Measurements from ENCODE around the gene SYT8. TPM values are rescaled to one million over a fixed set of nuclear protein-coding genes. Genes with fewer than 3 reads are reported as not detected.
"Not testable (repeated sequence)": the region's sequence is repeated elsewhere in the genome, so short reads cannot be mapped to it uniquely, and the experiment has no call there.

The SYT8 gene
- total and polyA plus RNA-seq, 12 donors: not detected

- TF ChIP-seq CTCF (IDR thresholded peaks at IDR 0.05): no peak
- DNase-seq (no peak), ATAC-seq (no peak)
- H3K4me3 ChIP-seq: no peak overlapping the region
- H3K27me3 ChIP-seq: peaks cover 0 to 70% (median 17%) of the 10 kb centered on the region in 7 donors
- H3K27ac ChIP-seq: no peak overlapping the region
- peaks cover 0 to 11% (median 0%) of the 10 kb centered on the region in 9 donors for H3K4me1 ChIP-seq
- H3K9me3 ChIP-seq: peaks cover 0 to 6% (median 0%) of the 10 kb centered on the region in 11 donors
- H3K36me3 ChIP-seq: no peaks in the 10 kb centered on the region
- 50% methylated on average over 14 of the region's 14 CpGs for WGBS, 2 donors
- intact Hi-C loops (cut with DNase I): no loop called here
Measured at GRCh38 chr11:1807264-1807995, 27.4 kb upstream of the SYT8 start.

GRCh38 chr11:1810761-1811160 lies 24.0 kb upstream of the SYT8 start:
- 44 to 51% methylated on average over 10 of the region's 10 CpGs for WGBS, 2 donors
- peaks cover 0 to 11% (median 0%) of the 10 kb centered on the region in 9 donors for H3K4me1 ChIP-seq
- peak in 5 of 8 donors; percentile 17 to 75 (median 64) for ATAC-seq
- peaks cover 0 to 81% (median 10%) of the 10 kb centered on the region in 7 donors for H3K27me3 ChIP-seq
- intact Hi-C loops (cut with DNase I): loop anchor here in 1 of 10 donors (5.0 kb wide), 1 partner anchor 113 kb away; the partner anchor contains the start of gene KRTAP5-6
- H3K9me3 ChIP-seq: peaks cover 0 to 8% (median 0%) of the 10 kb centered on the region in 11 donors
- TF ChIP-seq CTCF (IDR thresholded peaks at IDR 0.05): no peak
- no peaks in the 10 kb centered on the region for H3K36me3 ChIP-seq
- H3K27ac ChIP-seq: no peak overlapping the region
- no peak overlapping the region for H3K4me3 ChIP-seq
- no peak for DNase-seq

GRCh38 chr11:1812274-1812673 lies 22.5 kb upstream of the SYT8 start:
- ATAC-seq (no peak), DNase-seq (no peak)
- H3K27ac ChIP-seq: no peak overlapping the region
- intact Hi-C loops (cut with DNase I): loop anchor here in 1 of 10 donors (5.0 kb wide), 1 partner anchor 115 kb away; the partner anchor contains the start of gene KRTAP5-6
- H3K4me3 ChIP-seq: no peak overlapping the region
- H3K36me3 ChIP-seq: no peaks in the 10 kb centered on the region
- no peak for TF ChIP-seq CTCF (IDR thresholded peaks at IDR 0.05)
- H3K9me3 ChIP-seq: peaks cover 0 to 9% (median 0%) of the 10 kb centered on the region in 11 donors
- H3K4me1 ChIP-seq: peaks cover 0 to 11% (median 0%) of the 10 kb centered on the region in 9 donors
- WGBS, 2 donors: 84 to 86% methylated on average over 5 of the region's 5 CpGs
- H3K27me3 ChIP-seq: peaks cover 0 to 73% (median 7%) of the 10 kb centered on the region in 7 donors

GRCh38 chr11:1812801-1813200 lies 22.0 kb upstream of the SYT8 start:
- Histone ChIP-seq H3K27ac (no peak overlapping the region), H3K9me3 (peaks cover 0 to 14% (median 1%) of the 10 kb centered on the region in 11 donors), H3K27me3 (peaks cover 0 to 68% (median 7%) of the 10 kb centered on the region in 7 donors), H3K36me3 (no peaks in the 10 kb centered on the region), H3K4me1 (peaks cover 0 to 11% (median 0%) of the 10 kb centered on the region in 9 donors), H3K4me3 (no peak overlapping the region)
- intact Hi-C loops (cut with DNase I): loop anchor here in 1 of 10 donors (5.0 kb wide), 1 partner anchor 116 kb away; the partner anchor contains the start of gene KRTAP5-6
- ATAC-seq (no peak), DNase-seq (no peak)
- no peak for TF ChIP-seq CTCF (IDR thresholded peaks at IDR 0.05)
- WGBS, 2 donors: 91 to 95% methylated on average over 15 of the region's 15 CpGs

GRCh38 chr11:1813356-1813755 lies 21.4 kb upstream of the SYT8 start:
- intact Hi-C loops (cut with DNase I): loop anchor here in 1 of 10 donors (5.0 kb wide), 1 partner anchor 116 kb away; the partner anchor contains the start of gene KRTAP5-6
- 86 to 90% methylated on average over 9 of the region's 9 CpGs for WGBS, 2 donors

More at GRCh38 chr11:1813356-1813755, 21.4 kb upstream of the SYT8 start:
- H3K27me3 ChIP-seq: peaks cover 0 to 63% (median 7%) of the 10 kb centered on the region in 7 donors
- H3K9me3 ChIP-seq: peaks cover 0 to 20% (median 4%) of the 10 kb centered on the region in 11 donors
- not testable (repeated sequence) for DNase-seq, H3K36me3 ChIP-seq, H3K4me3 ChIP-seq, ATAC-seq, H3K27ac ChIP-seq
- H3K4me1 ChIP-seq: peaks cover 0 to 11% (median 0%) of the 10 kb centered on the region in 9 donors

All from heart right ventricle (tissue), 16 donors.